ENCODE measurements around the gene NVL. TPM values are rescaled to one million over a fixed set of nuclear protein-coding genes. Genes with fewer than 3 reads are reported as not detected.

NVL gene
- polyA plus RNA-seq, 1 experiment, result 13.2 TPM

- no peak for DNase-seq (ENCODE audit: low read depth)
- POLR2A ChIA-PET, result interaction anchor here (0.6 kb wide), 2 partner anchors 18 to 74 kb away, joined by 3 to 4 read pairs; no protein-coding TSS in a partner anchor
- no peak for TF ChIP-seq CTCF (IDR thresholded peaks at IDR 0.05; ENCODE audit: insufficient read depth, low read depth, low read length)
- Histone ChIP-seq H3K4me3 (ENCODE audit: low read depth, low read length) (no peak overlapping the region), H3K27me3 (ENCODE audit: control insufficient read depth, insufficient read depth, low read length) (no peaks in the 10 kb centered on the region), H3K36me3 (ENCODE audit: control insufficient read depth, insufficient read depth, low read length) (no peaks in the 10 kb centered on the region)
- CTCF ChIA-PET, result no interaction called here
Measured at GRCh38 chr1:224205438-224205840, 124.5 kb downstream of the NVL start.

GRCh38 chr1:224203243-224204016, 126.5 kb downstream of the NVL start:
- Histone ChIP-seq H3K27me3 (ENCODE audit: control insufficient read depth, insufficient read depth, low read length) (no peaks in the 10 kb centered on the region), H3K4me3 (ENCODE audit: low read depth, low read length) (no peak overlapping the region), H3K36me3 (ENCODE audit: control insufficient read depth, insufficient read depth, low read length) (no peaks in the 10 kb centered on the region)
- ChIA-PET POLR2A (interaction anchor here (0.6 kb wide), 1 partner anchor 53 kb away, joined by 4 read pairs; no protein-coding TSS in a partner anchor), CTCF (interaction anchor here (0.6 to 1.5 kb wide), 2 partner anchors 11 to 161 kb away, joined by 3 read pairs; no protein-coding TSS in a partner anchor)
- peak; percentile 56 for DNase-seq (ENCODE audit: low read depth)
- TF ChIP-seq CTCF (IDR thresholded peaks at IDR 0.05; ENCODE audit: insufficient read depth, low read depth, low read length), result no peak

DNA sequence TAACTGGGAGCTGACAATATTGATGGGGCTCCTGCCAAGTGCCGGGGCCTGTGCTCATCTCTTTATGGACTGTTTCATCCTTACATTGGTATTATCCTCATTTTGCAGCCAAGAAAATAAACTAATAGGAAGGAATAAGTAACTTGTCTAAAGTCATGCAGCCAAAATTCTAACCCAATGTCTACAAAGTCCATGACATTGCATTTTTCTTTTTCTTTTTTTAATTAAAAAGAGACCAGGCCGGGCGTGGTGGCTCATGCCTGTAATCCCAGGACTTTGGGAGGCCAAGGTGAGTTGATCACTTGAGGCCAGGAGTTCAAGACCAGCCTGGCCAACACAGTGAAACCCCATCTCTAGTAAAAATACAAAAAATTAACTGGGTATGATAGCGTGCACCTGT, 128.1 kb downstream of the NVL start:
- Histone ChIP-seq H3K4me3 (ENCODE audit: low read depth, low read length) (no peak overlapping the region), H3K27me3 (ENCODE audit: control insufficient read depth, insufficient read depth, low read length) (no peaks in the 10 kb centered on the region), H3K36me3 (ENCODE audit: control insufficient read depth, insufficient read depth, low read length) (no peaks in the 10 kb centered on the region)
- ChIA-PET POLR2A (no interaction called here), CTCF (no interaction called here)
- no peak for TF ChIP-seq CTCF (IDR thresholded peaks at IDR 0.05; ENCODE audit: insufficient read depth, low read depth, low read length)
- no peak for DNase-seq (ENCODE audit: low read depth)

GRCh38 chr1:224201383-224201782, 128.6 kb downstream of the NVL start:
- POLR2A ChIA-PET, result no interaction called here
- Histone ChIP-seq H3K4me3 (ENCODE audit: low read depth, low read length) (no peak overlapping the region), H3K27me3 (ENCODE audit: control insufficient read depth, insufficient read depth, low read length) (no peaks in the 10 kb centered on the region), H3K36me3 (ENCODE audit: control insufficient read depth, insufficient read depth, low read length) (no peaks in the 10 kb centered on the region)
- DNase-seq (ENCODE audit: low read depth), result no peak
- no peak for TF ChIP-seq CTCF (IDR thresholded peaks at IDR 0.05; ENCODE audit: insufficient read depth, low read depth, low read length)
- CTCF ChIA-PET, result no interaction called here

- no peak for TF ChIP-seq CTCF (IDR thresholded peaks at IDR 0.05; ENCODE audit: insufficient read depth, low read depth, low read length)
- Histone ChIP-seq H3K4me3 (ENCODE audit: low read depth, low read length) (no peak overlapping the region), H3K36me3 (ENCODE audit: control insufficient read depth, insufficient read depth, low read length) (no peaks in the 10 kb centered on the region; the same call in 1 of the 2 replicates), H3K27me3 (ENCODE audit: control insufficient read depth, insufficient read depth, low read length) (no peaks in the 10 kb centered on the region)
- no peak for DNase-seq (ENCODE audit: low read depth)
- CTCF ChIA-PET, result no interaction called here
- POLR2A ChIA-PET, result no interaction called here
Measured at GRCh38 chr1:224199679-224200078, 130.3 kb downstream of the NVL start.
